Colonic mucosa (tissue), 4 donors: Measurements from ENCODE around the gene MAGEF1. TPM values are rescaled to one million over a fixed set of nuclear protein-coding genes. Genes with fewer than 3 reads are reported as not detected.

ENCODE experiments used
- DNase-seq: peaks from one replicate; pipeline ENCODE4 v3.0.0-alpha.2; 2020
- H3K27ac ChIP-seq: fragments of 200-600 bp; one replicate; pipeline ENCODE4 v1.8.0; 2021
- H3K27me3 ChIP-seq: fragments of 200-600 bp; one replicate; pipeline ENCODE4 v1.8.0; 2021
- H3K36me3 ChIP-seq: fragments of 200-600 bp; one replicate; pipeline ENCODE4 v1.8.0; 2021
- H3K4me1 ChIP-seq: fragments of 200-600 bp; one replicate; pipeline ENCODE4 v1.8.0; 2021; ENCODE audit warnings: mild to moderate bottlenecking
- H3K4me3 ChIP-seq: fragments of 200-600 bp; one replicate; pipeline ENCODE4 v1.8.0; 2021
- H3K9ac ChIP-seq, 2 donors: one replicate each; pipeline ENCODE4 v1.7.0; 2013; ENCODE audit warnings: control low read depth in 2 of 2, low read depth in 2 of 2, low read length in 2 of 2
- H3K9me3 ChIP-seq: fragments of 200-600 bp; one replicate; pipeline ENCODE4 v1.8.0; 2021
- CTCF ChIP-seq: fragments of 200-600 bp; IDR thresholded peaks from one replicate; pipeline ENCODE4 v1.8.0; 2022; ENCODE audit warnings: antibody characterized with exemption, mild to moderate bottlenecking
- intact Hi-C: fragments of 100-400 bp; cut with DNase I; formaldehyde crosslinking; loops from one replicate; pipeline ENCODE4 v1.14.1; 2022
- total RNA-seq, 2 donors: library from RNA; stranded (reverse); fragmentation: NEBNext Ultra II Directional in 1 of 2; extraction: Animal tissue kit (Norgen Biotek cat#: 25700) in 1 of 2; gene quantifications; one replicate each; pipeline ENCODE4 v1.2.1, GENCODE V29; 2021
- donor health status: healthy.
- donor health status: DM: no; HTN: no; CAD: no.
- donor health status: DM: no; HTN: no; CAD: no.

The MAGEF1 gene
- total RNA-seq, 2 donors from 2014 or later, result 28.3 to 42.6 TPM

- Histone ChIP-seq H3K27ac (no peak overlapping the region), H3K36me3 (no peaks in the 10 kb centered on the region), H3K4me1 (no peaks in the 10 kb centered on the region), H3K9me3 (no peaks in the 10 kb centered on the region), H3K4me3 (no peak overlapping the region), H3K9ac (no peak overlapping the region), H3K27me3 (no peaks in the 10 kb centered on the region)
- intact Hi-C loops, result no loop called here
- no peak for DNase-seq
- TF ChIP-seq CTCF, result no peak
These were observed 11.1 kb downstream of the MAGEF1 start for GRCh38 chr3:184700759-184701158.

GRCh38 chr3:184697845-184698244, 14.0 kb downstream of the MAGEF1 start:
- no peak overlapping the region for H3K27ac ChIP-seq
- intact Hi-C loops, result no loop called here
- no peaks in the 10 kb centered on the region for H3K9me3 ChIP-seq
- no peaks in the 10 kb centered on the region for H3K27me3 ChIP-seq
- H3K4me1 ChIP-seq, result no peaks in the 10 kb centered on the region
- no peak overlapping the region for H3K9ac ChIP-seq
- no peaks in the 10 kb centered on the region for H3K36me3 ChIP-seq
- DNase-seq, result no peak
- H3K4me3 ChIP-seq, result no peak overlapping the region
- TF ChIP-seq CTCF, result no peak

- Histone ChIP-seq H3K9ac (no peak overlapping the region), H3K4me3 (no peak overlapping the region), H3K9me3 (no peaks in the 10 kb centered on the region), H3K4me1 (no peaks in the 10 kb centered on the region), H3K27ac (no peak overlapping the region), H3K27me3 (no peaks in the 10 kb centered on the region), H3K36me3 (no peaks in the 10 kb centered on the region)
- no peak for DNase-seq
- TF ChIP-seq CTCF, result no peak
- intact Hi-C loops, result no loop called here
These were observed 15.2 kb downstream of the MAGEF1 start for GRCh38 chr3:184696697-184697096.

GRCh38 chr3:184694716-184695115, 17.1 kb downstream of the MAGEF1 start:
- Histone ChIP-seq H3K4me3 (no peak overlapping the region), H3K27me3 (no peaks in the 10 kb centered on the region), H3K4me1 (no peaks in the 10 kb centered on the region), H3K36me3 (no peaks in the 10 kb centered on the region), H3K9me3 (no peaks in the 10 kb centered on the region), H3K9ac (no peak overlapping the region), H3K27ac (no peak overlapping the region)
- intact Hi-C loops, result no loop called here
- TF ChIP-seq CTCF, result no peak
- no peak for DNase-seq

- intact Hi-C loops, result no loop called here
- no peak for TF ChIP-seq CTCF
- DNase-seq, result no peak
- H3K27ac ChIP-seq, result no peak overlapping the region
- no peaks in the 10 kb centered on the region for H3K4me1 ChIP-seq
- H3K9me3 ChIP-seq, result no peaks in the 10 kb centered on the region
- no peaks in the 10 kb centered on the region for H3K36me3 ChIP-seq
- H3K27me3 ChIP-seq, result no peaks in the 10 kb centered on the region
- no peak overlapping the region for H3K9ac ChIP-seq
- H3K4me3 ChIP-seq, result no peak overlapping the region
These were observed 17.7 kb downstream of the MAGEF1 start for GRCh38 chr3:184694133-184694665.
